Measurements from ENCODE around the gene RABGAP1L.

The RABGAP1L gene

DNA sequence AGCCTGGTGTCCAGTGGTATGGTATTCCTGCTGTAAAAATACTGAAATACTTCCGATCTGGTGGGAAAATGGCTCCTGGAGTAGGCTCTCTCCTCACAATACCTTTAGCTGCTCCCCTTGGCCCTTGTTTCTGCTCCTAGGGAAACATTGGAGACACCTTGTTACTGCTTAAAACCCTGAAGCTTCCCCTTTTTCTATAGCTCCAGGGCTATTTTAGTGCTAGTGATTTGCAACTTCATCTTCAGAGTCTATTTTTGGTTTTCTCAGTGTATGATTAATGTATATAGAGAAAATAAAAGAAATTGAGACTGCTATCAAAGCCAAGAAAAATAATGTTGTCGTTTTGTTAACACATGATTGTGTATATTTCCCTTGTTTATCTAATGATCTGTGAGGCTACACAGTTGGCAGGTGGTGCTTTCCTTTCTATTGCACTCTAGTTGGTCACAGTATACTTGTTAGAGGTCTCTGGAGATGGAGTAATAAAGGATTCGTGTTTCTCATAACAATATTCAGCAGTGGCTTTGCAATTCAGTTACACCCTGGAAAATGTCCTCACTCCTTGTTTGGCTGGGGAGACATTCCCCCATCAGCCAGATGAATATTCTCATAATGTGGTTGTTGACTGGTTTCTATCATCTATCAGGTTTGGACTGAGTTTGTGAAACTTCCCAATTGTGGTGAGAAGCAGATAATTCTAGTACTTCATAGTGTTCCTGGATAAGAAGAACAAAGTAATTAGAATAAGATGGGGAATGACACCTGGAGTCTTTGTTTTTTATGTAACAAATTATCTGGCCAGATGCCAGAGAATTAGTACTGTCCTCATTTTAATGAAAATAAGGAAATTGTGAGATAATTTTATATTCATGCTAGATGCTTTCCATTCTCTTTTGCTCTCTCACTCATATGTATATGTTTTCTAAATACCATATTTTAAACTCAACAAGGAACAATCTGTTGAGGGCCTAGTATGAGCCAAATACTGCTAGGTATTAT is 795.6 kb downstream of the RABGAP1L start:
- no peak for DNase-seq
- no peaks in the 10 kb centered on the region for H3K36me3 ChIP-seq
- no peaks in the 10 kb centered on the region for H3K27me3 ChIP-seq
- no peaks in the 10 kb centered on the region for H3K9me3 ChIP-seq
- peaks cover 14% of the 10 kb centered on the region for H3K4me1 ChIP-seq
- no peak for TF ChIP-seq CTCF (IDR thresholded peaks at IDR 0.05; ENCODE audit: low read depth, low read length)
- no peak overlapping the region for H3K4me3 ChIP-seq (ENCODE audit: low read depth, low read length)

DNA sequence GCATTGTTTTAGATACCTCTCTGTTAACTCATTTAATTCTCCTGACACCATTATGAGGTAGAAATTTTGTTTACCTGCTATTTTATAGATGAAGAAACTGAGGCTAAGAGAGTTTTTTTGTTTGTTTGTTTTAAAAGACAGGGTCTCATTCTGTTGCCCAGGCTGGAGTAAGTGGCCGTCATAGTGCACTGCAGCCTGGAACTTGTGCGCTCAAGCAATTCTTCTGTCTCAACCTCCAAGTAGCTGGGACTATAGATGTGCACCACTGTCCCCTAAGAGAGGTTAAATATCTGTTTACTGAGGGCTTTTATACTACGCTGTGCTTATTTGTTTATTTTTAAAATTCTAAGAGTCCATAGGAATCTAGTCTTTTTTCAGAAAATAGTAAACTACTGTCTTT is 796.8 kb downstream of the RABGAP1L start:
- Histone ChIP-seq H3K9me3 (no peaks in the 10 kb centered on the region), H3K4me3 (ENCODE audit: low read depth, low read length) (no peak overlapping the region), H3K27me3 (no peaks in the 10 kb centered on the region), H3K36me3 (no peaks in the 10 kb centered on the region), H3K4me1 (peaks cover 14% of the 10 kb centered on the region)
- DNase-seq = no peak
- TF ChIP-seq CTCF (IDR thresholded peaks at IDR 0.05; ENCODE audit: low read depth, low read length) = no peak

- Histone ChIP-seq H3K4me1 (peaks cover 14% of the 10 kb centered on the region), H3K4me3 (ENCODE audit: low read depth, low read length) (no peak overlapping the region), H3K36me3 (no peaks in the 10 kb centered on the region), H3K9me3 (no peaks in the 10 kb centered on the region), H3K27me3 (no peaks in the 10 kb centered on the region)
- TF ChIP-seq CTCF (IDR thresholded peaks at IDR 0.05; ENCODE audit: low read depth, low read length) = no peak
- DNase-seq = no peak
Measured at GRCh38 chr1:174956976-174957375, 797.7 kb downstream of the RABGAP1L start.

- Histone ChIP-seq H3K4me1 (peaks cover 14% of the 10 kb centered on the region), H3K27me3 (no peaks in the 10 kb centered on the region), H3K36me3 (no peaks in the 10 kb centered on the region), H3K4me3 (ENCODE audit: low read depth, low read length) (no peak overlapping the region), H3K9me3 (no peaks in the 10 kb centered on the region)
- DNase-seq = no peak
- no peak for TF ChIP-seq CTCF (IDR thresholded peaks at IDR 0.05; ENCODE audit: low read depth, low read length)
Measured at GRCh38 chr1:174957829-174958228, 798.5 kb downstream of the RABGAP1L start.

DNA sequence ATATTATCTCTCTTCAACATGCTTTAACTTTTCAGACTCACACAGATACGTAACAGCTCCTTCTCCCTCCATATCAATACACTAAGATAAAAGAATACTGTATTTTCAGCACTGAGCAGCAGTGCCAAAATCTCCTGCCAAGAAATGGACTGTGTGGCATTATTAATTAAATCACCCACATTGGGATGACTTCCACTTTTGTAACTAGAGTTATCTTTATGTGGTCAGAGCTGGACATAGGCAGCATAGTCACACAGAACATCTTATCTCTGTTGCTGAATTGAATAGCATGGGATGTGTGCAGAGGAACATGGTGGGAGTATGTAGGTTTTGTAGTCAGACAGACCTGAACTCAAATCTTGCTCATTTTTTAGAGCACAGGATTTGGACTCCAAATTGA is 799.1 kb downstream of the RABGAP1L start:
- no peaks in the 10 kb centered on the region for H3K27me3 ChIP-seq
- no peak overlapping the region for H3K4me3 ChIP-seq (ENCODE audit: low read depth, low read length)
- H3K9me3 ChIP-seq = no peaks in the 10 kb centered on the region
- H3K36me3 ChIP-seq = no peaks in the 10 kb centered on the region
- DNase-seq = no peak
- TF ChIP-seq CTCF (IDR thresholded peaks at IDR 0.05; ENCODE audit: low read depth, low read length) = no peak
- peaks cover 11% of the 10 kb centered on the region for H3K4me1 ChIP-seq

- Histone ChIP-seq H3K36me3 (no peaks in the 10 kb centered on the region), H3K9me3 (no peaks in the 10 kb centered on the region), H3K4me1 (peaks cover 6% of the 10 kb centered on the region), H3K4me3 (ENCODE audit: low read depth, low read length) (no peak overlapping the region), H3K27me3 (no peaks in the 10 kb centered on the region)
- no peak for TF ChIP-seq CTCF (IDR thresholded peaks at IDR 0.05; ENCODE audit: low read depth, low read length)
- DNase-seq = no peak
Measured at GRCh38 chr1:174960362-174960761, 801.0 kb downstream of the RABGAP1L start.

Measured in BE2C (cell line).